Measurements from ENCODE around the gene RELN. TPM values are rescaled to one million over a fixed set of nuclear protein-coding genes. Genes with fewer than 3 reads are reported as not detected.

Gene RELN
- total RNA-seq, 4 donors from 2014 or later, result 2.5 to 10.1 (median 6.5) TPM

DNA sequence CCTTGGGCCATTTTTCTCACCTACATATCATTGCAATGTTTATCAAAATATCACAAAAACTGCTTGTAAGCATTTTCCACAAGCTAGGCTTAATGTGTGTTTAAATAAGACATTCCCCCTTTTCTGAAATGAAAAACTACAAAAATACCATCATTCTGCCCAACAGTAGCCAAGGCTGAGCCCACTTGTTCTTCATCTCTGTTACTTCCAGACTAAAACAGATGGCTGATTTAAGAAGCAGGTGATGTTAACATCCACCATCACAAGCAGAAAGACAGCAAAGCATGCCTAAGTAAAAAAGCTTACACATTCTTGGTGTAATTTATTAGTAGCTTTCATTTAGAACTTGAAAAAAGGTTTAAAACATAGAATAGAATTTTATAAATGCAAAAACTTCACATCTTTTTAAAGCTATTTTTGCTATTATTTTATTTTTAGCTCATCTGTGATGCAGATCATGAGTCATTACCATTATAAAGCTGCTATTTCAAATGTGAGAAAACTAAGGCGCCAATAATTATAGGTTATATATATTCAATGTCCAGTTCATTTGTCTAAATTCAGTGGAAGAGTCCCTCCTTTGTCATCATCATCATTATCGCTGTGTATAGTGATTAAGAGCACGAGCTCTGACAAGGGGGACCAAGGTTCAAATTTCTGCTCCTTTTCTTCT lies 109.4 kb downstream of the RELN start:
- DNase-seq (ENCODE audit: extremely low spot score), result no peak
- TF ChIP-seq EP300 (IDR thresholded peaks at IDR 0.05) (no peak), POLR2A (IDR thresholded peaks at IDR 0.05; ENCODE audit: low read depth) (no peak), POLR2AphosphoS5 (IDR thresholded peaks at IDR 0.05) (no peak)
- TF ChIP-seq, protein P1, sequence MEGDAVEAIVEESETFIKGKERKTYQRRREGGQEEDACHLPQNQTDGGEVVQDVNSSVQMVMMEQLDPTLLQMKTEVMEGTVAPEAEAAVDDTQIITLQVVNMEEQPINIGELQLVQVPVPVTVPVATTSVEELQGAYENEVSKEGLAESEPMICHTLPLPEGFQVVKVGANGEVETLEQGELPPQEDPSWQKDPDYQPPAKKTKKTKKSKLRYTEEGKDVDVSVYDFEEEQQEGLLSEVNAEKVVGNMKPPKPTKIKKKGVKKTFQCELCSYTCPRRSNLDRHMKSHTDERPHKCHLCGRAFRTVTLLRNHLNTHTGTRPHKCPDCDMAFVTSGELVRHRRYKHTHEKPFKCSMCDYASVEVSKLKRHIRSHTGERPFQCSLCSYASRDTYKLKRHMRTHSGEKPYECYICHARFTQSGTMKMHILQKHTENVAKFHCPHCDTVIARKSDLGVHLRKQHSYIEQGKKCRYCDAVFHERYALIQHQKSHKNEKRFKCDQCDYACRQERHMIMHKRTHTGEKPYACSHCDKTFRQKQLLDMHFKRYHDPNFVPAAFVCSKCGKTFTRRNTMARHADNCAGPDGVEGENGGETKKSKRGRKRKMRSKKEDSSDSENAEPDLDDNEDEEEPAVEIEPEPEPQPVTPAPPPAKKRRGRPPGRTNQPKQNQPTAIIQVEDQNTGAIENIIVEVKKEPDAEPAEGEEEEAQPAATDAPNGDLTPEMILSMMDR (IDR thresholded peaks at IDR 0.05), result no peak
- Histone ChIP-seq H3K4me3 (no peak overlapping the region), H3K36me3 (no peaks in the 10 kb centered on the region), H3K9me3 (no peaks in the 10 kb centered on the region), H3K27ac (replicated peaks in 1 of 4) (no peak overlapping the region), H3K4me1 (no peaks in the 10 kb centered on the region), H3K27me3 (no peaks in the 10 kb centered on the region)
- intact Hi-C loops (cut with DNase I), result no loop called here
- 91% methylated on average over 3 of the region's 3 CpGs for WGBS

DNA sequence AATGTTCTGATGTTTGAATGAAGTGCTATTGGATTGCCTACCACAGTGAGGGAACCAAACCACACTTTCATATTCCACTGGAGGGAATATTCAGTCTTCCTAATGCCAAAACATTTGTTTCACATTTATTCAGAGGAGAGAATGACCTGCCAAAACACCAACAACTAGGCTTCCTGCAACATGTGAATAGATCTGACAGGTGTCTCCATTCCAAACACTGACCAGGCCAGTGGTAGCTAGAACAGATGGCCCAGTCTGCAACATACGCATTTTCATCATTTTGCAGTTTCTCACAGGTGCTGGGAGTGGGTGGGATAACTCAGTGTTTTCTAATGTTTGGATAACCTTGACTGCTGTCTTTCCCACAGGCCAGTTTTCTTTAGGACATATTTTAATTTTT lies 110.0 kb downstream of the RELN start:
- DNase-seq (ENCODE audit: extremely low spot score), result no peak
- Histone ChIP-seq H3K9me3 (no peaks in the 10 kb centered on the region), H3K27ac (replicated peaks in 1 of 4) (no peak overlapping the region), H3K27me3 (no peaks in the 10 kb centered on the region), H3K4me1 (no peaks in the 10 kb centered on the region), H3K36me3 (no peaks in the 10 kb centered on the region), H3K4me3 (no peak overlapping the region)
- intact Hi-C loops (cut with DNase I), result no loop called here
- TF ChIP-seq EP300 (IDR thresholded peaks at IDR 0.05) (no peak), POLR2AphosphoS5 (IDR thresholded peaks at IDR 0.05) (no peak), POLR2A (IDR thresholded peaks at IDR 0.05; ENCODE audit: low read depth) (no peak)
- TF ChIP-seq, protein P1 (IDR thresholded peaks at IDR 0.05), result no peak
- WGBS, result 27% methylated on average over 1 of the region's 1 CpG

DNA sequence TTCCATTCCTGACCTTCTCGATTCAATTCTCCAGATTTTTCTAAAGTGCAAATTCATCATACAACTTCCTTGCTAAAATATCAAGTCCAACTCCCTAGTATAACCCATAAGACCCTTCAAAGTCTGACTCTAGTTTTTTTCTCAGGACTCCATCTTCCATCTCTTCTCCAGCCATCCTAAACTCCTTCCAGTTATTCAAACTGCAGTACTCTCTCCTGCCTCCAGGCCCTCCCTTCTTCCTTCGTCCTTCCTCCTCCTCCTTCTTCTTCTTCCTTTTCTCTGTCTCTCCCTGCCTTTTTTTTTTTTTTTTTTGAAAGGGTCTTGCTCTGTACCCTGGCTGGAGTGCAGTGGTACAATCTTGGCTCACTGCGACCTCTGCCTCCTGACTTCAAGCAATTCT lies 111.9 kb downstream of the RELN start:
- TF ChIP-seq, protein P1 (IDR thresholded peaks at IDR 0.05), result no peak
- TF ChIP-seq POLR2A (IDR thresholded peaks at IDR 0.05; ENCODE audit: low read depth) (no peak), EP300 (IDR thresholded peaks at IDR 0.05) (no peak), POLR2AphosphoS5 (IDR thresholded peaks at IDR 0.05) (no peak)
- WGBS, result 90% methylated on average over 3 of the region's 3 CpGs
- H3K36me3 ChIP-seq, result no peaks in the 10 kb centered on the region
- H3K9me3 ChIP-seq, result no peaks in the 10 kb centered on the region
- no peak overlapping the region for H3K4me3 ChIP-seq
- no peaks in the 10 kb centered on the region for H3K4me1 ChIP-seq
- DNase-seq (ENCODE audit: extremely low spot score), result no peak
- H3K27me3 ChIP-seq, result no peaks in the 10 kb centered on the region
- intact Hi-C loops (cut with DNase I), result no loop called here
- no peak overlapping the region for H3K27ac ChIP-seq (replicated peaks in 1 of 4)

DNA sequence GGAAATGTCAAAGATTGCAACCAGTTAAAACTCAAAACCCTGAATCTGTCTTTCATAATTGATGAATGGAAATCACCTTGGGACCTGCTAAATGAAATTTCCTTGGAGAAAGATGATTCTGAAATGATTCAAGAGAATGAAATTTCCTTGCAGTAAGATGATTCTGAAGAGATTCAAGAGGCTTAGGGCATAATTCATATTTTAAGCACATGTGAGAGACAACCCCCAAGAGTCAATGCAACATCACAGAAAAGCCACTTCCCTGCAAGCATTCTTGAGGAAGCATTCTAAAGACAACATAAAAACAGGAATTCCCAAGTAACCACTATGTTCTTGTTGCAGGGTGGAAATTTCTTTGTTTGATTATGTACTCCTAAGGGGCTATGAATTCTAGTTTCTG lies 113.7 kb downstream of the RELN start:
- Histone ChIP-seq H3K36me3 (no peaks in the 10 kb centered on the region), H3K27me3 (no peaks in the 10 kb centered on the region), H3K27ac (replicated peaks in 1 of 4) (no peak overlapping the region), H3K9me3 (no peaks in the 10 kb centered on the region), H3K4me3 (no peak overlapping the region), H3K4me1 (no peaks in the 10 kb centered on the region)
- DNase-seq (ENCODE audit: extremely low spot score), result no peak
- TF ChIP-seq POLR2A (IDR thresholded peaks at IDR 0.05; ENCODE audit: low read depth) (no peak), EP300 (IDR thresholded peaks at IDR 0.05) (no peak), POLR2AphosphoS5 (IDR thresholded peaks at IDR 0.05) (no peak)
- TF ChIP-seq, protein P1 (IDR thresholded peaks at IDR 0.05), result no peak
- intact Hi-C loops (cut with DNase I), result no loop called here

DNA sequence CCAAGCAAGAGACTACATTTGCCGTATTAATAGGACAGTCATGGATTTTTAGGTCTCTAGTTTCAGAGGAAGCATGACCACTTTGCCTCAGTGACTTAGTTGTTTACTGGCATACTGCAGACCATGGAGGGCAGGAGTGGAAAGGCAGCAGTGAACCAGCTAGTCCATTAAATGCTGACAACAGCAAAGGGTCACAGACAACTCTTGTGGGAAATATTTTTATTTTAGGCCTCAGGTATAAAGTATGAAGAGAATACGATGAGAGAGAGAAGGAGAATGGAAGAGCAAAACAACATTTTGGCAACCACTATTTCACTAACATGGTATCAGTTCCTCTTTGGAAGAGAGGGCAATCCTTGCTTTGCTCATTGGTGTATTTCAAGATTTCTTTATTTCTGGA lies 118.0 kb downstream of the RELN start:
- H3K36me3 ChIP-seq, result no peaks in the 10 kb centered on the region
- no peak for TF ChIP-seq POLR2AphosphoS5 (IDR thresholded peaks at IDR 0.05)
- TF ChIP-seq, protein P1 (IDR thresholded peaks at IDR 0.05), result no peak
- TF ChIP-seq EP300 (IDR thresholded peaks at IDR 0.05), result no peak
- no peak for TF ChIP-seq POLR2A (IDR thresholded peaks at IDR 0.05; ENCODE audit: low read depth)

More for the DNA sequence above, 118.0 kb downstream of the RELN start:
- H3K27me3 ChIP-seq, result no peaks in the 10 kb centered on the region
- intact Hi-C loops (cut with DNase I), result no loop called here
- no peak overlapping the region for H3K27ac ChIP-seq (replicated peaks in 1 of 4)
- no peak for DNase-seq (ENCODE audit: extremely low spot score)
- H3K9me3 ChIP-seq, result no peaks in the 10 kb centered on the region
- no peak overlapping the region for H3K4me3 ChIP-seq
- no peaks in the 10 kb centered on the region for H3K4me1 ChIP-seq
- 86% methylated on average over 2 of the region's 2 CpGs for WGBS
